NCI-H2171 treated with DMSO at 0.1 percent for 48 hours (cell line): ENCODE results near the gene EGFL7.

Source experiments
- DNase-seq: peaks from one replicate; lab custom pipeline; 2025; lab: John Stamatoyannopoulos, UW

Gene EGFL7

DNA sequence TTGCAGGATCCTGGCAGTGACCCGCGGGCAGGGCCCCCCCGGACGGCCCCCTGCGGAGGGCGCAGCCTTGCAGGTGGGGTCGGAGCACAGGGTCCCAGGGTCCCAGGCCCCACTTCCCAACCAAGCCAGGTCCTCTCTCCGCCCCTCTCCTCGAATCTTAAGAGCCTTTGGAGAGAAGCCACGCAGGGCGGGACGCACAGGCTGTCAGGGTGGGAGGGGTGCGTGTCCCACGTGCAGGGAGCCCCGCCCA is 18.4 kb upstream of the EGFL7 start:
- peak; percentile 80 for DNase-seq

DNA sequence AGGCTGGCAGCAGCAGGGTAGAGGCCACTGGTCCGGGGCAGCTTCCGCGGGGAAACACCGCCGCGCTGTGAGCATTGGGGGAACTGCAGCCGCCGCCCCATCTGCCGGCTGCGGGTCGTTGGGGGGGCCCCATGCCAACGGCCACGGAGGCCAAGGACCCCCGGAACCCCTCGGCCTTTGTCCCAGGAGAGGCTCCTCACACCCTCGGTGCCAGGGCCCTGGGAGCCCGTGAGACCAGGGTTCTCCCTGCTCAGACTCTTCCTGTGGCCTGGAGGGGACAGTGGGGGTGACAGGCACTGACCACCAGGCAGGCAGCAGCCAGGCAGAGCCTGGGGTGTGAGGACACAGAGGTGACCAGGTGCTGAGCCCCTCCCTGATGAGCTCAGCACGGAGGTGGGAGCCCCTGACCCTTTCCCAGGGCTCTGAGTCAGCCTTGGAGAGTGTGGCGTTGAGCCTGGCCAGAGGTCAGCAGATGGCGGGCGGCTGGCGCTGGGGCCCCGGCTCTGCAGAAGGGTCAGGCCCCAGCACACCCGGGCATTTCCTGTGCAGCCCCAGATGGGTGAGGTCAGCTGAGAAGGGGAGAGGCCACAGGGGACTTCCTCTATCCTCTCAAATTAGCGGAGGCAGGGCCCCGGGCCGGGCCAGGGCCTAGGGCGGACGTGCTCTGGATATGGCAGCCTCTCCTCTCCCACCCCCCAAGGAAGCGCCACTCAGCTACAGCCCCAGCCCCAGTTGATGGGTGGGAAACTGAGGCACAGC is 17.9 kb upstream of the EGFL7 start:
- DNase-seq: no peak

DNA sequence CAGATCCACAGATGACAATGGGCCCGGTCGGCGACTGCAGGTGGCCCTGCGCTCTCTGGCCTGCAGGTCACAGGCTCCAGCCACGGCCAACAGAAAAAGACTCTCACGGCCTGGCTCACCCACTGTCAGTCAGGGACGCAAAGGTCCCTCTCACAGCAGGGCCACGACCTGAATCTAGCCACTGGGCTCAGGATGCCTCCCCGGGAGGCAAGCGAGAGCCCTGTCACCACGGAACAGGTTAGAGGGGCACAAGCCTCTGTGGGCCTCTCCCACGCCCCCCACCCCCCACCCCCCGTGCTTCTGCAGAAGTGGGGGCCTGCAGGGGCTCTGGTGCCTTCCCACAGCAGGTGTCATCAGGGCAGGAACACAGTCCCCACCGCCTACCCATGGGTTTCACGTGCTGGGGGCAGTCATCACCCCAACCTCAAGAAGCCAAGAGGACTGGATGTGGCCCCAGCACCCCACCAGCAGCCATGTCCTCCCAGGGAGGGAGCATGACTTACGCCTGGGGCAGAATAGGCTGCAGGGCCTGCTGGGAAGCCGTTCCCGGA is 17.3 kb upstream of the EGFL7 start:
- DNase-seq: no peak

DNA sequence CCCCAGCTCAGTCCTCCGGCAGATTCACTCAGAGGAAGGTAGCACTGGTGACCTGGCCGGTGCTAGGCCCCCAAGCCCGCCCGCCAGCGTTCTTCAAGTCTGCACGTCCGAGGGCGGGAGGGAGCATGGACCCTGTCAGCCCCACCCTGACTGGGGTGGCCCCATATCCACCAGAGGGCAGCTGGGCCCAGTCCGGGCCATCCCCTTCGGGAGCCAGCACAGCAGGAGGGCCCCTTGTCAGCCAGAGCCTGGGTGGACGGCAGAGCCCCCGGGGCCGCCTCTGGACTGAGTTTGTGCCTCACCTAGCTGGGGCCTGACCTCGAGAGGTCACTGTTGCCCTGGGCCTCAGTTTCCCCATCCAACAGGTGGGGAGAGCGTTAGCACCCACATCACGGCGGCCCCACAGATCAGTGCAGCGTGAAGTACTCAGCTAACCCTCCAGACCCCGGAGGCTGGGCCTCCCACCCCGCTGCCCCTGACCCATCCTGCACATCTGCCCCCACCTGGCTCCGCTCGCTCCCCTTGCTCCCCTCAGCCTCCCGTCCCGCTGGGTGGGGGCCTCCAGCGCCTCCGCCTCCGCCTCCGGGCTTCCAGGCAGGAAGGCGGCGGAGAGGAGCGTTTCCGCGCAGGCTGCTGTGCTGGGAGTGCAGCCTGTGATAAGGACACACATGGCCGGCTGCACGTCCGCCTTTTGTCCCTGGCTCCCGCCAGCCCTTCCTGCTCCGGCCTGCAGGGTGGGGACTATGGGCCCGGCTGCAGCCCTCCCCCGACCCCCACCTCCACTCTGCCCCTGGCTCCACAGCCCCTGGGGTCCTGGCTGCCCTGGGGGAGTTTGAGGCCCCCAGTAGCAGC is 16.6 kb upstream of the EGFL7 start:
- no peak for DNase-seq

DNA sequence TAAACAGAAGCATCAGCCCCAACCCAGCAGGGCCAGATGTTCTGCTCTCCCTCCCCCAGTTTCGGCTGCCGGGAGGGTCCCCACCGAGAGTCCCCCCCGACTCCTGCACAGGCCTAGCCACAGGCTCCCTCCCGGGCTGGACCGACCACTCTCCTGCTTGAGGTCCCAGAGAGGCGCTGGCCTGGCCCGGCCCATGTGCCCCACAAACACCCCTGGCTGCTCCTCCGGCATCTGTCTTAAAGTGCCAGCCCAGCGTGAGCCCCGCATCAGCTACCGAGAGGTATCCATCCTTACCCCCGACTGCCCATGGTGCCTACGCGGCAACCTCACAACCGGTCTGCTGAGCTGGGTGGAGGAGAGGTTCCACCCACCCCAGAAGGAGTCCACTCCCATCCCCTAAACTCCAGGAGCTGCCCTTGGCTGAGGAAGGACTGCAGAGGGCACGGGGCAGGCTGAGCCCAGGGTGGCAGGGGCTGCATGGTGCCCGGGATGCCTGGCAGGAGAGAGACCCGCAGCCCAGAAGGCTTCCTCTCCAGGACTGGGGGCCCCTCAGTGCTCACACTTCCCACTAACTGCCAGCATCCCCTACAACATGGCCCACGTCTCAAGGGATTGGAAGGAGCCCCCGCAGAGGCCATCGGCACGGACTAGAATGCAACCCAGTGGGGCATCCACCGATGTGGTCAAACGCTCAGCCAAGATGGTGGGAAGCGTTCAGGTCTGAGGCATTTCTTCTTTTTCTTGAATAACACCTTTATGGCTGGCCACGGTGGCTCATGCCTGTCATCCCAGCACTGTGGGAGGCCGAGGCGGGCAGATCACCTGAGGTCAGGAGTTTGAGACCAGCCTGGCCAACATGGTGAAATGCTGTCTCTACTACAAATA is 15.6 kb upstream of the EGFL7 start:
- DNase-seq: no peak

- no peak for DNase-seq
Observed at GRCh38 chr9:136648751-136649150, 14.0 kb upstream of the EGFL7 start.

DNA sequence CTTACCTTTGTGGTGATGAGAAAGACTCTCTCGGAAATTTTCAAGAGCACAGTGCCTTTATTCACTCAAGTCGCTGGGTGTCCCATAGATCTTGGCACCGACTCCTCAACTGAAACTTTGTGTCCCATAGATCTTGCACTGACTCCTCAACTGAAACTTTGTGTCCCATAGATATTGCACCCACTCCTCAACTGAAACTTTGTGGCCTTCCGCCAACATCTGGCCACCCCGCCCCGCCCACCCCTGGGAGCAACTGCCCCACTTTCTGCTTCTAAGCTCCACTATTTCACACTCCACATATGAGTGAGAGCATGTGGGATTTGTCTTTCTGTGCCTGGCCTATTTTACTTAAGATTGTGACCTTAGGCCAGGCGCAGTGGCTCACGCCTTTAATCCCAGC is 12.7 kb upstream of the EGFL7 start:
- DNase-seq: no peak

GRCh38 chr9:136650648-136651047 is 12.1 kb upstream of the EGFL7 start:
- no peak for DNase-seq

DNA sequence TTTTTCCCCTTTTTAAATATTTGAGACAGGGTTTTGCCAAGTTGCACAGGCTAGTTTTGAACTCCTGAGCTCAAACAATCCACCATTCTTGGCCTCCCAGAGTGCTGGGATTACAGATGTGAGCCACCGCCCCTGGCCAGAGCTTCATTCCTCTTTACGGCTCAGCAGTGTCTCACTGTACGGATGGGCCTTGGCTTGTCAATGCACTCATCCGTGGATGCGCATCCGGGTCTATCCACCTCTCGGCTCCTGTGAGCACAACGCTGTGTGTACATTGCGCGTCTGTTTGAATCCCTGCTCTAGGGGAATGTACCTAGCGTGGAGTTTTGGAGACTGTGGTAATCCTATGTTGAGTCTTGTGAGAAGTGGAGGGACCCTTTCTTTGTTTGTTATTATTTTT is 10.9 kb upstream of the EGFL7 start:
- no peak for DNase-seq

- DNase-seq: no peak
Observed at GRCh38 chr9:136653323-136654079, 9.2 kb upstream of the EGFL7 start.

DNA sequence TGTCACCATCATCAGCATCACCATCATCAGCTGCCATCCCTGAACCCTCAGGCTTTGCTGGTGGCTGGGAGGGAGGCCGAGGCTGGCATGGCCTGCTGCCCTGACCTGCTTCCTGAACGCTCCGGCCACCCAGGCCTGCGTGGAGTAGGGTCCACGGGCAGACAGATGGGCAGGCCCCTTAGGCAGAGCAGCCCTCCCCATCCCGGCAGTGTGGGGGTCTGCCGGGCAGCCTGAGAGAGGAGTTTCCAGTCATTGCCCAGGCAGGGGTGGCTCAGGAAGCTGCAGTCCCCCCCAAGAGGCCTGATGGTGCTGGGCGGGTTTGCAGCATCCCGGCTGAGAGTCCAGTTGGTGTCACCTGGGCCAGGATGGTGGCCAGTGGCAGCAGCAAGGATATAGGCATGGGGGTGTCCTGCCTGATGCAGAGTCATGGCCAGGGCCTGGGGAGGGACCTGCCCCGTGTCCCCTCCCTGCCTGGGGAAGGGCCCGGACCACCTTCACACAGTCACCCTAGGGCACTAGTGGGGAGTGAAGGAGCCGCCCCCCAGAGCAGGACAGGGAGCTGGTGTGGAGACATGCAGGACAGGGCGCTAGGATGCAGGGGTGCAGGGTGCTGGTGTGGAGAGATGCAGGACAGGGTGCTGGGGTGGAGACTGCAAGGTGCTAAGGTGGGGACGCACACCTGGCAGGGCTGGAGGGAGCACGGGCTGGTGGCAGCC is 7.7 kb upstream of the EGFL7 start:
- no peak for DNase-seq

- DNase-seq: no peak
Observed at GRCh38 chr9:136655536-136656182, 7.1 kb upstream of the EGFL7 start.

GRCh38 chr9:136656183-136656738 is 6.5 kb upstream of the EGFL7 start:
- DNase-seq: no peak

DNA sequence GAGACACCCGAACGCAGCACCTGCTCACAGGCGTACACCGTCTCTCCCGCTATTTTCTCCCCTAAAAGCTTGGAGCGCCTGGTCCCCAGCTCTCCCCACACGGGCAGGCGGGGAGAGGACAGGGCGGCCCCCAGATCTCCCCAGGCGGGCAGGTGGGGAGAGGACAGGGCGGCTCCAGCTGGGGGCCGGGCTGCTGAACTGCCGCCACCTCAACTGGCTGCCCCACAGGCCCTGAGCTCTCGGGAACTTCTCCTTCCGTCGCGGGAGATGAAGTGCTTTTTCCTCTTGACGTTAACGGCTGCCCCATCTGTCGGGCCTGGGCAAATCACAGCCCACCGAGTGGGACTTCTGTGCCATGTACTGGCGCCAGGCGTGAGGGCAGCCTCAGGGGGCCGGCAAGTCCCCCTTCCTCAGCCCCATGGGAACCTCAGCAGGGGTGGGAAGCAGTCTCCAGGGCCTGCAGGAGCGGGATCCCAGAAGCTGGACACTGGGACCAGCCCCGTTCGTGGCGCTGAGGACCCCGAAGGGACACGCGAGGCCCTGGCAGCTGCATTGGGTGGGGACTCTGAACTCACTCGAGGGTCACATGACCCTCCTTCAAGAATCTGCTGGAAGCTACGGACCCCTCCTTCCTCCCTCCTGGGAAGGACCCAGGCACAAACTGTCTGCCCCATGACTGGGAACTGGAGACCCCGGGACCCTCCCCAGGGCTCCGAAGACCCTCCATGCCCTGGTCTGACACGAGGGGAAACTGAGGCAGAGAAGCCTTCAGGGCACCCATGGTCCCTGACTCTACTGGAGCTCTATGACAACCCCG is 5.7 kb upstream of the EGFL7 start:
- DNase-seq: peak; percentile 56

GRCh38 chr9:136657974-136658848 is 4.5 kb upstream of the EGFL7 start:
- no peak for DNase-seq

- no peak for DNase-seq
Observed at GRCh38 chr9:136658849-136659535, 3.7 kb upstream of the EGFL7 start.
